Esophagus squamous epithelium (tissue), 5 donors: ENCODE results near the gene PDE3A. TPM values are rescaled to one million over a fixed set of nuclear protein-coding genes. Genes with fewer than 3 reads are reported as not detected.

ENCODE experiments used
- DNase-seq: peaks from one replicate; lab custom pipeline; 2025; lab: John Stamatoyannopoulos, UW
- H3K27ac ChIP-seq, 4 donors: fragments of 200-600 bp; sonication (generic); one replicate each; pipeline ENCODE4 v1.5.1; 2016 to 2019; ENCODE audit warnings: mild to moderate bottlenecking in 1 of 4
- H3K27me3 ChIP-seq, 4 donors: fragments of 200-600 bp; sonication (generic); 1 replicate in 3 of 4; 2 replicates in 1 of 4; pipeline versions ENCODE4 v1.5.1 to v1.6.0; 2017 to 2021; ENCODE audit warnings: antibody characterized with exemption in 1 of 4
- H3K36me3 ChIP-seq, 3 donors: fragments of 200-600 bp; sonication (generic); one replicate each; pipeline ENCODE4 v1.5.1; 2016 to 2019
- H3K4me1 ChIP-seq, 3 donors: fragments of 200-600 bp; sonication (generic); one replicate each; pipeline ENCODE4 v1.5.1; 2017 to 2019
- H3K4me3 ChIP-seq, 4 donors: fragments of 200-600 bp; sonication (generic); 1 replicate in 3 of 4; 2 replicates in 1 of 4; pipeline ENCODE4 v1.5.1; 2016 to 2019; ENCODE audit warnings: mild to moderate bottlenecking in 2 of 4, moderate library complexity in 1 of 4
- H3K9me3 ChIP-seq, 3 donors: fragments of 200-600 bp; sonication (generic); one replicate each; pipeline ENCODE4 v1.5.1; 2016 to 2019
- CTCF ChIP-seq, 6 experiments: fragments of 450-650 bp in 4 of 6; fragments of 200-600 bp in 2 of 6; sonication (generic) in 2 of 6; IDR thresholded peaks; one replicate each; pipeline ENCODE4 v1.5.1; 2016 to 2019; ENCODE audit warnings: antibody characterized with exemption in 6 of 6, mild to moderate bottlenecking in 4 of 6, moderate library complexity in 4 of 6
- POLR2A ChIP-seq, 4 donors: fragments of 450-650 bp; IDR thresholded peaks; one replicate each; pipeline ENCODE4 v1.6.1; 2017; ENCODE audit warnings: antibody characterized with exemption in 4 of 4, mild to moderate bottlenecking in 4 of 4, moderate library complexity in 3 of 4
- WGBS, 2 donors: methylation state at CpG; one replicate each; pipeline ENCODE4 v1.1.5; 2018; 5-methylcytosine and 5-hydroxymethylcytosine counted together
- intact Hi-C: fragments of 100-400 bp; cut with DNase I; formaldehyde crosslinking; loops from one replicate; pipeline ENCODE4 v1.15.0; 2022
- total RNA-seq, 4 donors: library from RNA; depleted of rRNA; stranded (reverse); fragments of >200 nt; gene quantifications; one replicate each; pipeline ENCODE4 v1.1.0, GENCODE V29; 2016
- donor health status: DM: yes; HTN: yes; CAD: no.

Gene PDE3A
- total RNA-seq, 4 donors from 2014 or later: 0.30 to 5.5 (median 3.1) TPM

- intact Hi-C loops: no loop called here
- Histone ChIP-seq H3K36me3 (no peaks in the 10 kb centered on the region), H3K27me3 (no peaks in the 10 kb centered on the region), H3K27ac (no peak overlapping the region), H3K9me3 (no peaks in the 10 kb centered on the region), H3K4me1 (no peaks in the 10 kb centered on the region), H3K4me3 (no peak overlapping the region)
- WGBS, 2 donors: 24 to 35% methylated on average over 1 of the region's 1 CpG
- TF ChIP-seq CTCF (IDR thresholded peaks at IDR 0.05) (no peak), POLR2A (IDR thresholded peaks at IDR 0.05) (no peak)
- DNase-seq: no peak
These were observed 348.6 kb downstream of the PDE3A start for GRCh38 chr12:20716985-20717384.

- no peaks in the 10 kb centered on the region for H3K27me3 ChIP-seq
- 54 to 64% methylated on average over 4 of the region's 4 CpGs for WGBS, 2 donors
- H3K9me3 ChIP-seq: no peaks in the 10 kb centered on the region
- H3K36me3 ChIP-seq: no peaks in the 10 kb centered on the region
- intact Hi-C loops: no loop called here
- TF ChIP-seq CTCF (IDR thresholded peaks at IDR 0.05): no peak
- no peak for TF ChIP-seq POLR2A (IDR thresholded peaks at IDR 0.05)
- H3K4me1 ChIP-seq: no peaks in the 10 kb centered on the region
- H3K4me3 ChIP-seq: no peak overlapping the region
- no peak for DNase-seq
- no peak overlapping the region for H3K27ac ChIP-seq
These were observed 350.0 kb downstream of the PDE3A start for GRCh38 chr12:20718294-20718693.

GRCh38 chr12:20722142-20722541 is 353.8 kb downstream of the PDE3A start:
- Histone ChIP-seq H3K4me3 (no peak overlapping the region), H3K36me3 (no peaks in the 10 kb centered on the region), H3K27ac (no peak overlapping the region), H3K9me3 (no peaks in the 10 kb centered on the region), H3K27me3 (no peaks in the 10 kb centered on the region), H3K4me1 (no peaks in the 10 kb centered on the region)
- intact Hi-C loops: no loop called here
- WGBS, 2 donors: 19 to 24% methylated on average over 1 of the region's 1 CpG
- no peak for DNase-seq
- TF ChIP-seq POLR2A (IDR thresholded peaks at IDR 0.05) (no peak), CTCF (IDR thresholded peaks at IDR 0.05) (no peak)

GRCh38 chr12:20731274-20731673 is 362.9 kb downstream of the PDE3A start:
- Histone ChIP-seq H3K36me3 (no peaks in the 10 kb centered on the region), H3K4me3 (no peak overlapping the region), H3K9me3 (no peaks in the 10 kb centered on the region), H3K27me3 (no peaks in the 10 kb centered on the region), H3K27ac (no peak overlapping the region), H3K4me1 (no peaks in the 10 kb centered on the region)
- 55 to 71% methylated on average over 1 of the region's 1 CpG for WGBS, 2 donors
- no peak for DNase-seq
- TF ChIP-seq POLR2A (IDR thresholded peaks at IDR 0.05) (no peak), CTCF (IDR thresholded peaks at IDR 0.05) (no peak)
- intact Hi-C loops: no loop called here
